ENCODE results near the gene TMEM150C. TPM values are rescaled to one million over a fixed set of nuclear protein-coding genes. Genes with fewer than 3 reads are reported as not detected.
"Not testable (repeated sequence)": the region's sequence is repeated elsewhere in the genome, so short reads cannot be mapped to it uniquely, and the experiment has no call there.

TMEM150C gene
- polyA plus RNA-seq, 3 donors = 25.6 to 26.7 (median 26.4) TPM

DNA sequence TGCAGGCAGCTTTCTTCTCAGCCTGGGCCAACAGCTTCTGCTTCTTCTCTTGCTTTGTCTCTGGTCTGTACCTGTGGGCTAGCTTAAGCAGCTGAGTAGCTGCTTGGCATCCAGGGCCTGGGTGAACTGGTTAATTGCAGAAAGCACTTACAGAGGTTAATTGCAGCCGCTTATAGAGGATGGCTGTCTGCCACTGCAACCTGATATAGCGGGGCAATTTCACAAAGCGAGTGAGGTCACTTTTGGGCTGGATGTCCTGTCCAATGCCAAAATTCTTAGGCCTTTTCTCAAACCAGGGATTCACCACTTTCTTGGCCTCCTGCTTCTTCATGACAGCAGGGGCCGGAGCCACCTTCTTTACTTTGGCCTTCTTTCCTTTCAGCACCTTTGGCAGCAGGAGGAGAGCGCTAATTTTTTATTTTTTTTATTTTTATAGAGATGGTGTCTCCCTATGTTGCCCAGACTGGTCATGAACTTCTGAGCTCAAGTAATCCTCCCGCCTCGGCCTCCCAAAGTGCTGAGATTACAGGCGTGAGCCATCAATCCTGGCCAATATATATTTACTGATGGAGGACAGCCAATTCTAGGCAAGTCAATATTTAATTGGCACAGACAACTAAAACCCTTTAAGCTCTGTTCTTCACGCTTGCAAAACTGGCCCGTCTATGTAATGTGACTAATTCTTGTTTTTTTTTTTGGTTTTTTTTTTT, 70.4 kb downstream of the TMEM150C start:
- DNase-seq (ENCODE audit: extremely low read depth in 1 of 11, low read depth in 9 of 11, low spot score in 4 of 11) = no peak

DNA sequence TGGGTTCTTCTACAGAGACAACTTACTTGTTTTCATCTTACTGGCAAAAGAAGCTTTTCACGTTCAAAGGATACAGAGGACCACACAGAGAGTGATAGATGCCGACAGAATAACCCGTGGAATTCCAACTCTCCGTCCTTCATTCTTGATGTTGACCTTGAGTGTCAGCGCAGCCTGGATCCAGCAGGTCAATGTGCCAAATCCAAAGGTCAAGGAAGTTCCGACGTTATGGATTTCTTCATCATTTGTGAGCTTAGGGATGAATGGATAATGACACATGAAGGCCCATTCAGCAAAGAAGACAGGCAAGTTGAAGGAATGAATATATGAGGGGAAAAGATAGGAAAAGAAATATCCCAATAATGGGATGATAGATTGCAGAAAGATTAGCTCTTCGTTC, 71.8 kb downstream of the TMEM150C start:
- DNase-seq (ENCODE audit: extremely low read depth in 1 of 11, low read depth in 9 of 11, low spot score in 4 of 11) = no peak

DNA sequence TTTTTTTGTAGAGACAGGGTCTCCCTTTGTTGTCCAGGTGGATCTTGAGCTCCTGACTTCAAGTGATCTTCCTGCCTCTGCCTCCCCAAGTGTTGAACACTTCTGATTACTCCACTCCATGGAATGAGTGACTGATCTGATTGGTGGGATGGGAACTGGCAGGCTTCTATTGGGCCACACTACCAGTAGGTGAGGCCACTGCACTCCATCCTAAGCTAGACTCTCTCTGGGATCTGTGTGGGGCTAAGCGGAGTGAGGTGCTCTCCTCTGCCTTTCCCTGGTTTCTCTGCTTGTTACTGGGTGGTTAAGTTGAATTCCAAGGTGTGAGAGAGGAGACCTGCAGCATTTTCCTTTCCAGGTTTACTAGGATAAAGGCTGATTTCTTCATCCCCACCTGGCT, 72.7 kb downstream of the TMEM150C start:
- no peak for DNase-seq (ENCODE audit: extremely low read depth in 1 of 11, low read depth in 9 of 11, low spot score in 4 of 11)

DNA sequence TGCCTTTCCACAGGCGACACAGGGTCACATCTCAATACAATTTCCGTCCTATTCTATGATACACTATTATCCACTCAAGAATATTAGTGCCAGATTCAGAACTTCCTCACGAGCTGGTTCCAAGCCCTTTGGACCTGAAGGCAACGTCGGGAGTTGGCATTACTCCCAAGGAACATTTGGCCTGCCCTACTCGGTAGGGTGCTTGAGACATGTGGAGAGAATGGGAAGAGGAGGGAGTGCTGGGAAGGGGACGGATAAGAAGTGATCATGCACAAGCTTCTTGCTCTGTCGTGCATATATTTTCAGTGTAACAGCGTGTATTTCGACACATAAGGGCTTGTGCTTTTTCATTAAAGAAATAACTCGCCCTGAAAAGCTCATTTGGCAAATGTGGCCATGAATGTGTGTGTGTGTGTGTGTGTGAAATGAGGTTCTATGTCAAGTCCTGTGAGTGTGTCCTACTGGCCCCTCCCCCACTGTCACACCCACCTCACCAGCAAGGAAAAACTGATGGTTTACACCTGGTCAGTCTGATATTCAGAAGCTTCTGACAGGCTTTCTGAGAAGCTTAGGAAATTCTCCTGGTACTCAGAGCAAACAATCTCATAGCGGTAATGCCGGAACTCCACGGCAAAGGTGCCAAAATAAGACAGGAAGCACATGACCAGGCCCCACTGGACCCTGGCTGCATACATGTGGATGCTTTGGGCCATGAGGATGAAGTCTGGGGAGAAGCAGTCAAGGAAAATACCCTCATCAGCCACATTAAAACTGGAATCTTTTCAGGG, 76.6 kb downstream of the TMEM150C start:
- DNase-seq (ENCODE audit: extremely low read depth in 1 of 11, low read depth in 9 of 11, low spot score in 4 of 11) = no peak

DNA sequence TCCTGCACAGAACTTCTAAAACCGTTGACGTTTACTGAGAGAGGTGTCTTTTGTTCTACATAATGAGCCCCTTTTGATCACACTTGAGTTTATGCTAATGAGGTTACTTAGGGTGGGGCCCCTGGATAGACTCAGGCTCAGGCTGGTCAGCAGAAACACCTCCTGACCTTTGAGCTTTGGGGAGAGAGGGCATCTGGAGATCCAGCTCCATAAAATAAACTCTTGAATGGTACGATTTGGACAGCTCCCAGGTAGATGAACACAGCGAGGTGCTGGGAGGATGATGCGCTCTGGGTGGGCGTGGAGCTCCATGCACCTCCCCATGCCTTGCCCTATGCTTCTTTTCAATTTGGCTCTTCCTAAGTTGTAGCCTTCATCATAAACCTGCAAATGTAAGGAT, 79.4 kb downstream of the TMEM150C start:
- DNase-seq (ENCODE audit: extremely low read depth in 1 of 11, low read depth in 9 of 11, low spot score in 4 of 11) = no peak

DNA sequence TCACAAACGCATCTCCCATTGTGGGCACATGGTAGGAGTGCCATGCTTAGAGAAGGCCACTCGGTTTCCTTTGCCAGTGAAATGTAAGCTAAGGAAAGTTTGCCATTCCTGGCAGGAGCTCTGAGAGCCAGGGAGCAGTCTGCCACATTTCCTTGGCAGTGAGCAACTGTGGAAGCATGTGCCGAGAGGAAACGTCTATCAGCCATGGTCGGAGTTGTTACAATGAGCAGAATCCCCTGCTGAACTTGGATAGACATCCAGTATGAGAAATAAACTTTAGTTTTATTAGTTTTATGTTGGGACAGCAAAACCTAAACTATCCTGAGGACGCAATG, 80.3 kb downstream of the TMEM150C start:
- no peak for DNase-seq (ENCODE audit: extremely low read depth in 1 of 11, low read depth in 9 of 11, low spot score in 4 of 11)

DNA sequence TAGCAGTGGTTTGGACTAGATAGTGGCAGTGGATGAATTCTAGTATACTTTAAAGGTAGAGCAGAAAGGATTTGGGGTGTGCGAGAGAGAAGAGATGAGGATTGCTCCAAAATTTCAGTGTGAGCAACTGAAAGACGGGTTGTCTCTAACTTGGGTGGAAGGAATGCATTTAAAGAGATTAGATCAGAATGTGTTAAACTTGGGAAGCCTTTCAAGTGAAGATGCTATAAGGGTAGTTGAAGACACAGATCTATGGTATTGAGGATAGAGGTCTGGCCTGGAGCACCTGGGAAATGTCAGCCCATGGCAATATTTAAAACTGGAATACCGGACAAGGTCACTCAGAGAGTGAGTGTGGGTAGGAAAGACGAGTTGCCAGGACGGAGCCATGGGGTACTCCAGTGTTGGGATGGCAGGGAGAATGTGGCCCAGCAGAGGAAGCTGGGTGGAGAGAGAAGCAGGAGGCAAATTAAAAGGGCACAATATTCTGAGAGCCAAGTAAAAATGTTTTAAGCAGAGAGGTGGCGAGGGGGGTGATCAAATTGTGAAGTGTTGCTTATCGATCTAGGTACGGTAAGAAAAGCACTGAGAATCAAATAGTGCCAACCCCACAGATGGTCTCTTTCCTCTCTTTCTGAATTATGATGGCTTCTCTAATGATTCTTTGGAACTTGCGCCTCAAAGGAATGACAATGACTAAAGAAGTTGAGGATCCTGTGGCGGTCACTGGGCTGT, 80.8 kb downstream of the TMEM150C start:
- no peak for DNase-seq (ENCODE audit: extremely low read depth in 1 of 11, low read depth in 9 of 11, low spot score in 4 of 11)

DNA sequence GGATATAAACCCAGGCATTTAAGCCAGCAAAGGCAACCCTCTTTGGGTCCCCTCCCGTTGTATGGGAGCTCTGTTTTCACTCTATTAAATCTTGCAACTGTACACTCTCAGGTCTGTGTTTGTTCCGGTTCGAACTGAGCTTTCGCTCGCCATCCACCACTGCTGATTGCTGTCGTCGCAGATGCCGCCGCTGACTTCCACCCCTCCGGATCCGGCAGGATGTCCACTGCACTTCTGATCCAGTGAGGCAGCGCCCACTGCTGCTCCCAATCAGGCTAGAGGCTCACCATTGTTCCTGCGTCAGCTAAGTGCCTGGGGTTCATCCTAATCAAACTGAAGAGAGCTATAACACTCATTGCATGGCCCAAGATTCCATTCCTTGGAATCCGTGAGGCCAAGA, 82.2 kb downstream of the TMEM150C start:
- DNase-seq (ENCODE audit: extremely low read depth in 1 of 11, low read depth in 9 of 11, low spot score in 4 of 11) = no peak

DNA sequence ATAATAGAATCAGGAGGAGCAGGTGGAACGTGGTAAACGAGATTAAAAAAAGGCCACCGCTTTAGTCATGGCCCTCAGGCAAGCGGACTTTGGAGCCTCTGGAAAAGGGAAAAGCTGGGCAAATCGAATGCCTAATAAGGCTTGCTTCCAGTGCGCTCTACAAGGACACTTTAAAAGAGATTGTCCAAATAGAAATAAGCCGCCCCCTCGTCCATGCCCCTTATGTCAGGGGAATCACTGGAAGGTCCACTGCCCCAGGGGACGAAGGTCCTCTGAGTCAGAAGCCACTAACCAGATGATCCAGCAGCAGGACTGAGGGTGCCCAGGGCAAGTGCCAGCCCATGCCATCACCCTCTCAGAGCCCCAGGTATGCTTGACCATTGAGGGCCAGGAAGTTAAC, 84.3 kb downstream of the TMEM150C start:
- not testable (repeated sequence) for DNase-seq (ENCODE audit: extremely low read depth in 1 of 11, low read depth in 9 of 11, low spot score in 4 of 11)

DNA sequence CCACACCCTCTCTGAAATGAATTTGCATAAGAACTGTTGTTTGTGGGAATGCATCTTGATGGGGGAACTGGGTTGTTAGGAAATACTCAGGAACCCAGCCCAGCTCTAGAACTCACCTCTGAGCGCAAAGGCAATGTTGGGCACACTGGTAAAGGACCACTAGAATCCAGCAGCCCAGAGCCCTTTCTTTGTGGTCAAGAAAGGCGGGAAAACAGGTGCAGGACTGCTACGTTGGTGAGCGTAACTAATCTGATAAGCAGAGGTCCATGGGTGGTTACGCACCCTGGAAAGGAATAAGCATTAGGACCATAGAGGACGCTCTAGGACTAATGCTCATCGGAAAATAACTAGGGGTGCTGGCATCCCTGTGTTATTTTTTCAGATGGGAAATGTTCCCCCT, 85.9 kb downstream of the TMEM150C start:
- not testable (repeated sequence) for DNase-seq (ENCODE audit: extremely low read depth in 1 of 11, low read depth in 9 of 11, low spot score in 4 of 11)

DNA sequence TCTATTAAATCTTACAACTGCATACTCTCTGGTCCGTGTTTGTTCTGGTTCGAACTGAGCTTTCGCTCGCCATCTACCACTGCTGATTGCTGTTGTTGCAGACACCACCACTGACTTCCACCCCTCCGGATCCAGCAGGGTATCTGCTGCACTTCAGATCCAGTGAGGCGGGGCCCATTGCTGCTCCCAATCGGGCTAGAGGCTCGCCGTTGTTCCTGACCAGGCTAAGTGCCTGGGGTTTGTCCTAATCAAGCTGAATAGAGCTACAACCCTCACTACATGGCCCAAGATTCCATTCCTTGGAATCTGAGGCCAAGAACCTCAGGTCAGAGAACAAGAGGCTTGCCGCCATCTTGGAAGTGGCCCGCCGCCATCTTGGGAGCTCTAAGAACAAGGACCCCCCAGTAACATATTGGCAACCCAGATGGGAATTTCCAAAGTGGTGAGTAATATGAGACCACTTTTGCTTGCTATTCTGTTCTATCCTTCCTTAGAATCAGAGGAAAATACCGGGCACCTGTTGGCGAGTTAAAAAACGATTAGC, 88.1 kb downstream of the TMEM150C start:
- no peak for DNase-seq (ENCODE audit: extremely low read depth in 1 of 11, low read depth in 9 of 11, low spot score in 4 of 11)

DNA sequence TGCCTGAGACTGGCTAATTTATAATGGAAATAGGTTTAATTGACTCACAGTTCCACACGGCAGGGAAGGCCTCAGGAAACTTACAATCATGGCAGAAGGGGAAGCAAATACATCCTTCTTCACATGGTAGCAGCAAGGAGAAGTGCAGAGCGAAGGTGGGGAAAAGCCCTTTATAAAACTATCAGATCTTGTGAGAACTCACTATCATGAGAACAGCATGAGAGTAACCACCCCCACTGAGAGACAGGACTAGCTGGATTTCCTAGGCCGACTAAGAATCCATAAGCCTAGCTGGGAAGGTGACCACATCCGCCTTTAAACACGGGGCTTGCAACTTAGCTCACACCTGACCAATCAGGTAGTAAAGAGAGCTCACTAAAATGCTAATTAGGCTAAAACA, 88.7 kb downstream of the TMEM150C start:
- not testable (repeated sequence) for DNase-seq (ENCODE audit: extremely low read depth in 1 of 11, low read depth in 9 of 11, low spot score in 4 of 11)

DNA sequence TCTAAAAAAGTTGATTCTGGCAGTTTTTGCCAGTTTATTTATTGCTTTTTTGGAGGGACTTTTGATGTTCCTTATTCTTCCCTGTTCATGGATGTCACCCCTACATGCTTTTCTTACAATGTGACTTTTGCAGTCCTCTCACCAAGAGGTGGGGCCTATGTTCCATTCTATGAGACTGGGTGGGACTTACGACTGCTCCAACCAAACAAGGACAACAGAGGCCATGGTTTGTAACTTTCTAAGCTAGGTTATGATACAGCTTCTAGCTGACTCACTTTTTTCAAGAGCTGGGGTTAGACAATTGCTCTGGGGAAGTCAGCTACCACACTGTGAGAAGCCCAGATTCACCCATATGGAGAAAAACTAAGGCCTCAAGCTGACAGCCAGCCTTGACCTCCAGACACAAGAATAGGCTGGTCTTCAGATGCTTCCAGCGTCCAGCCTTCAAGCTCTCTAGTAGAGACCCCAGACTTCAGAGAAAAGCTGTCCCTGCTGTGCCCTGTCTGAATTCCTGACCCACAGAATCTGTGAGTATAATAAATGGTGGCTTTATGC, 91.9 kb downstream of the TMEM150C start:
- no peak for DNase-seq (ENCODE audit: extremely low read depth in 1 of 11, low read depth in 9 of 11, low spot score in 4 of 11)

DNA sequence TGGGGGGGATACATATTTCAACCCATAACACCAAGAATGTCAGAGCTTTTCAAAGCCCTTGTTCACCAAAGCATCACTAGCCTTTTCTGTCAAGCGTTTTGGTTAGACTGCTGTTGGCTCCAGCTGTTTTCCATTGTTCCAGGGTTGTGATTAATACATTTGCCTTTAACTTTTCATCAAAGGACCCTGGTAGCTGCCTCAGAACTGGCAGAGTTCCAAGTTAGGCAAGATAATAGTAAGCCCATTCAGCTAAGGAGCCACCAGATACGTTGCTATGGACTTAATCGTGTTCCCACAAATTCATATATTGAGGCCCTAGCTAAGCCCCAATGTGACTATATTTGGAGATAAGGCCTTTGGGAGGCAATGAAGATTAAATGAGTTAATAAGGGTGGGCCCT, 94.3 kb downstream of the TMEM150C start:
- no peak for DNase-seq (ENCODE audit: extremely low read depth in 1 of 11, low read depth in 9 of 11, low spot score in 4 of 11)

DNA sequence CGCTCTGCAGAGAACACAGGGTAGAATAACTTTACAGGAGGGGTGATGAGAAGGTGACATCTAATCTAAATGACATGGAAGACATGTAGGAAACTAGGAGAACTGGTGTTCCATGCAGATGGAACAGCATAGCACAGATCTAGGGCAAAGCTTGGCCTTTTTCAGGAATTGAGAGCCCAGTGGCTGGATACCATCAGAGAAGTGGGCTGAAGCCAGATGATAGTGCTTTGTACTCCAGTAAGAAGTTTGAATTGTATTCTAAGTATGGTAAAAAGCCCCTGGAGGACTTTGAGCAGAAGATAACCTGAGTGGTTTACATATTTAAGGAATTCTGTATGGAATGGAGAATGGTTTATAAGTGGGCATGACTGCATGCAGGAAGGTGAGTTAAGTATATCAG, 98.6 kb downstream of the TMEM150C start:
- DNase-seq (ENCODE audit: extremely low read depth in 1 of 11, low read depth in 9 of 11, low spot score in 4 of 11) = no peak

DNA sequence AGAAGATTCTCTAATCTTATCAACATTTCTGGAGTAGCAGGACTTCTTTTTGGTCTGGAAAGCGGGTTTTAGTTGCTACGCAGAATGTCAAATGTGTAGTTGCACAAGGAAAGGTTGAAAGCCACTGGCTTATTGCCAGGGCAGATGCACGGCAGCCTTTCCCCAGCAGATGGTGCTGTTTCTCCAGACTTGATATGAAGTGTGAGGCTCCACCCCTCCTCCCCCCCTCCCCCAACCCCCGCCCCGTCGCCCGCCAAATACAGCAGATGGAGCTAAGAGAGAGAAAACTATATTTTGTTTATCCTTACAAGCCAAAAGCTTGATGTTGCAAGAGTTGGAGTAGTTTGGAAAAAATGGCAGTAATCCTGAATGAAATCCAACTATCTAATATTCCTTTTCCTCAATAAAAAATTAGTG, 99.4 kb downstream of the TMEM150C start:
- peak; percentile 61 to 85 (median 77) for DNase-seq (ENCODE audit: extremely low read depth in 1 of 11, low read depth in 9 of 11, low spot score in 4 of 11)

DNA sequence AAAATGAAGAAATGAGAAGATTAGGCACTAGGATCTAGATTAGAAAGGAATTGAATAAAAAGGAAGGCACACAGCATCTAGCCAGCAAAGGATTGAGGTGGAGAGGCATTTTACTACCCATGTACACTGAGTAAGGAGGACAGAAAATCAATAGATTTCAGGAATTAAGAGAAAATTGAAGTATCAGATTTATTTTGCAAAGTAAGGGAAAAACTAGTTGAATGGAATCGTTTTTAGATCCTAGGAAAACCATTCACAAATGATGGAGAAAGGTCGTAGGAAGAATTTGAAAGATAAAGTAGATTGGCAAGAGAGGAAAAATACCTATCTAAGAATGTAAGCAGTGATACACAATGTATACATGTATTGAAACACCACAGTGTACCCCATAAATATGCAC, 100.1 kb downstream of the TMEM150C start:
- DNase-seq (ENCODE audit: extremely low read depth in 1 of 11, low read depth in 9 of 11, low spot score in 4 of 11) = no peak

DNA sequence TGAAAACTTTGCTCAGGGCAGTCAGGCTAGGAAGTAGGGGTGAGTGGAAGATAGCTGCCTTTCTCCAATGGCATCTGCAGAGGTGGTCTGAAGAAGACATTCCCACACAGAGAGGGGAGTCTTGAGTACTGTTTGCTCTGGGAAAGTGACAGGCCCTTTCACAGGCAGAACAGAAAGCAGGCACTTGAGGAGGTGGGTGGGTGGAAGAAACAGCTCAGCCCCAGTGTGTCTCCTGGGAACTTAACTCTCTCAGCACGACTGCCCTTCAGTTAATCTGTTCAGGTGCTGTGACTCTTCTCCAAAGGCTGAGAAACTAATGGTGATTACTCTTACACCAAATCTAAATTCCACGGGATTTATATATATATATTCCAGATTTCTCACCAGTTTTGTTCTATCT, 103.1 kb downstream of the TMEM150C start:
- no peak for DNase-seq (ENCODE audit: extremely low read depth in 1 of 11, low read depth in 9 of 11, low spot score in 4 of 11)

DNA sequence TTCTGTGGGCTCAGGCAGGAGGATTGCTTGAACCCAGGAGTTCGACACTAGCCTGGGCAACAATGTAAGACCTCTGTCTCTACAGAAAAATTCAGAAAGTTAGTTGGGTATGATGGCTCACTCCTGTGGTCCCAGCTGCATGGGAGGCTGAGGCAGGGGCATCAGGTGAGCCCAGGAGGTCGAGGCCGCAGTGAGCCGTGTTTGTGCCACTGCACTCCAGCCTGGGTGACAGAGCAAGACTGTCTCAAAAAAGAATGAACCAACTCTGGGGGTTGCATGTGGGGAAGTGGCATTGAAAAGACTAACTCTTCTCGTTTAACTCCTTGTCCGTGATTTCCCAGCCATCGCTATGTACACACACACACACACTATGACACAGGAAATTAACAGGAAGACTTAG, 104.5 kb downstream of the TMEM150C start:
- no peak for DNase-seq (ENCODE audit: extremely low read depth in 1 of 11, low read depth in 9 of 11, low spot score in 4 of 11)

DNA sequence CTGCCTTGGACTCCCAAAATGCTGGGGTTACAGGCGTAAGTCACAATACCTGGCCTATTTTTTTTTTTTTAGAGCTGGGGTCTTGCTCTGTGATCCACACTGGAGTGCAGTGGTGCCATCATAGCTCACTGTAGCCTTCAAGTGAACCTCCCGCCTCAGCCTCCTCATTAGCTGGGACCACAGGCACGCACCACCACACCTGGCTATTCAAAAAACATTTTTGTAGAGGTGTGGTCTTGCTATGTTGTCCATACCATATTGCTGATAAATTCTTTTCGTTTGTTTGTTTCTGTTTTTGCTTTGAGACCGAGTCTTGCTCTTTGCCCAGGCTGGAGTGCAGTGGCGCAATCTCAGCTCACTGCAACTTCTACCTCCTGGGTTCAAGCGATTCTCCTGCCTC, 109.8 kb downstream of the TMEM150C start:
- DNase-seq (ENCODE audit: extremely low read depth in 1 of 11, low read depth in 9 of 11, low spot score in 4 of 11) = no peak
